GM23248 (cell line): Measurements from ENCODE around the gene BICC1. TPM values are rescaled to one million over a fixed set of nuclear protein-coding genes. Genes with fewer than 3 reads are reported as not detected.

Experiments
- DNase-seq: peaks from one replicate; pipeline ENCODE4 v3.0.0-alpha.2; 2015
- H2AFZ ChIP-seq: fragments of 200-600 bp; sonication (generic); 2 replicates; pipeline ENCODE4 v1.6.1; 2016; ENCODE audit warnings: antibody characterized with exemption
- H3F3A ChIP-seq: fragments of 200-600 bp; sonication (generic); 2 replicates; pipeline ENCODE4 v1.6.1; 2016; ENCODE audit warnings: mild to moderate bottlenecking, antibody characterized with exemption, mixed run types; ENCODE audit not compliant: insufficient read depth
- H3K27ac ChIP-seq: fragments of 200-600 bp; sonication (generic); 2 replicates; pipeline ENCODE4 v1.5.1; 2016; ENCODE audit warnings: mild to moderate bottlenecking
- H3K27me3 ChIP-seq: fragments of 200-600 bp; sonication (generic); replicated peaks from 2 replicates; pipeline ENCODE4 v1.6.1; 2016; ENCODE audit warnings: mild to moderate bottlenecking; ENCODE audit not compliant: insufficient read depth
- H3K36me3 ChIP-seq: fragments of 200-600 bp; sonication (generic); 2 replicates; pipeline ENCODE4 v1.6.1; 2016; ENCODE audit warnings: low read depth, mild to moderate bottlenecking
- H3K4me1 ChIP-seq: fragments of 200-600 bp; sonication (generic); 2 replicates; pipeline ENCODE4 v1.6.1; 2016; ENCODE audit warnings: mild to moderate bottlenecking; ENCODE audit not compliant: insufficient read depth
- H3K4me2 ChIP-seq: fragments of 200-600 bp; sonication (generic); one replicate; pipeline ENCODE4 v1.6.1; 2016; ENCODE audit warnings: mild to moderate bottlenecking; ENCODE audit not compliant: unreplicated experiment
- H3K4me3 ChIP-seq: fragments of 200-600 bp; sonication (generic); 2 replicates; pipeline ENCODE4 v1.5.1; 2016; ENCODE audit warnings: mild to moderate bottlenecking
- H3K79me2 ChIP-seq: fragments of 200-600 bp; sonication (generic); 2 replicates; pipeline ENCODE4 v1.6.1; 2016; ENCODE audit warnings: mild to moderate bottlenecking; ENCODE audit not compliant: insufficient read depth
- H3K9ac ChIP-seq: fragments of 200-600 bp; sonication (generic); 2 replicates; pipeline ENCODE4 v1.6.1; 2016; ENCODE audit warnings: mild to moderate bottlenecking
- H3K9me2 ChIP-seq: fragments of 200-600 bp; sonication (generic); 2 replicates; pipeline ENCODE4 v1.6.1; 2016; ENCODE audit warnings: mixed run types, mild to moderate bottlenecking, moderate library complexity; ENCODE audit not compliant: insufficient read depth
- H3K9me3 ChIP-seq: fragments of 200-600 bp; sonication (generic); one replicate; pipeline ENCODE4 v1.6.1; 2017; ENCODE audit warnings: low read depth
- H4K20me1 ChIP-seq: fragments of 200-600 bp; sonication (generic); 2 replicates; pipeline ENCODE4 v1.6.0; 2016; ENCODE audit not compliant: insufficient read depth
- EZH2 ChIP-seq: fragments of 200-600 bp; sonication (generic); IDR thresholded peaks from 2 replicates; pipeline ENCODE4 v1.6.1; 2018; ENCODE audit warnings: antibody characterized with exemption, mild to moderate bottlenecking; ENCODE audit not compliant: insufficient read depth, poor library complexity, severe bottlenecking
- EZH2phosphoT487 ChIP-seq: fragments of 200-600 bp; sonication (generic); IDR thresholded peaks from 2 replicates; pipeline ENCODE4 v1.6.1; 2018; ENCODE audit warnings: antibody characterized with exemption, moderate library complexity, mild to moderate bottlenecking, low read depth; ENCODE audit not compliant: insufficient read depth
- WGBS, 2 experiments: methylation state at CpG; one replicate each; pipeline ENCODE4 v1.1.6; 2015 to 2017; ENCODE audit warnings: low lambda C conversion rate in 2 of 2, low coverage in 1 of 2; ENCODE audit errors: missing lambda C conversion rate in 2 of 2; 5-methylcytosine and 5-hydroxymethylcytosine counted together
- in situ Hi-C: fragments of 300-500 bp; cut with MboI; formaldehyde crosslinking; loops from 2 replicates; pipeline ENCODE4 v1.15.0; 2020
- polyA plus RNA-seq: library from polyadenylated mRNA; unstranded; fragments of >200 nt; fragmentation: Nextera tagmentation; extraction: Ambion mirVana; gene quantifications from 2 replicates; pipeline ENCODE4 v1.2.1, GENCODE V29; 2016
- total RNA-seq: library from RNA; depleted of rRNA; stranded (reverse); fragments of >200 nt; shearing (Covaris generic); gene quantifications from 2 replicates; pipeline ENCODE4 v1.2.3, GENCODE V29; 2014

The BICC1 gene
- total and polyA plus RNA-seq, 2 experiments from 2014 or later: 80.5 to 97.0 TPM

DNA sequence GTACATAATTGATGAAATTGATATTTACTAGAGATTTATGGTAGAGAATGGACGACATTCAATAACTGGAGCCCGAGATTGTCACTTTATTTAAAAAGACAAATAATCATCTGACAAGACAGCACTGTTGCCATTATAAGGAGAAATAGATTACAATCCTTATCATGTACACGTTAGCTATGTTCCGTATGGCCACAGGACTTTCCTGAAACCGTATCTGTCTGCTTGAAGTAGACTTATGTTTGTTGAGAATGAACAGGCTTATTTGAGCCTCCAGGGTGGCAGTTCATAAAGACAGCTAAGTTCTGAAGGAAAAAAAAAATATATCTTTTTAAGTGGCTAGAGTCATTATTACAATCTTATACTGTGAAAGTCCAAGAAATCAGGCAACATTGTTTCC lies 317.2 kb downstream of the BICC1 start:
- Histone ChIP-seq H3F3A (peaks cover 14% of the 10 kb centered on the region; the same call in 1 of the 2 replicates), H3K9ac (no peak overlapping the region), H3K4me2 (no peak overlapping the region), H3K9me3 (no peaks in the 10 kb centered on the region), H3K79me2 (no peaks in the 10 kb centered on the region), H3K27me3 (no peaks in the 10 kb centered on the region), H4K20me1 (no peaks in the 10 kb centered on the region), H3K27ac (no peak overlapping the region), H3K4me3 (no peak overlapping the region), H3K9me2 (no peaks in the 10 kb centered on the region), H3K4me1 (peaks cover 24% of the 10 kb centered on the region), H2AFZ (no peak overlapping the region), H3K36me3 (peaks cover 26% of the 10 kb centered on the region)
- WGBS, 2 experiments: 97 to 99% methylated on average over 5 of the region's 5 CpGs
- no peak for TF ChIP-seq EZH2phosphoT487
- TF ChIP-seq EZH2: no peak
- DNase-seq: no peak
- in situ Hi-C loops: no loop called here

DNA sequence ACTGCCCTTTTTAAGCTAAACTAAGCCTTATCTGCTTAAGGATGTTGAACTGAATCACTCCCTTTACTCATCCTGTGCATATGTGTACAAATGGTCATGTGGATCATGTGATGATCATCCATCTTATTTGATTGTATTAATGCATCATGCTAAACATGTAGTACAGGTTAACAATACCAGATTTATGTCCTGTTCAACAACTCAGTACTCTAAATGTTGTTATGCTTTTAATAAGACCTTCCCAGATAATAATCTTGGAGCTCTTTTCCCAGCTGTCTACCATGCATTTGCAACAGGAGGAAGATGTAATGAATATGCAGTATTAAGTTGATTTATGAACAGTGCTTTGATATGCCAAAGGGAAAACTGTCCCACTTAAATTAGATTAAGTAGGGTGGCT lies 318.0 kb downstream of the BICC1 start:
- no peaks in the 10 kb centered on the region for H3K9me3 ChIP-seq
- no peak for DNase-seq
- no peaks in the 10 kb centered on the region for H3K79me2 ChIP-seq
- no peaks in the 10 kb centered on the region for H3K9me2 ChIP-seq
- no peak overlapping the region for H3K27ac ChIP-seq
- no peaks in the 10 kb centered on the region for H3K27me3 ChIP-seq
- H3K4me3 ChIP-seq: no peak overlapping the region
- H3K9ac ChIP-seq: no peak overlapping the region
- in situ Hi-C loops: no loop called here
- peaks cover 23% of the 10 kb centered on the region; the same call in 1 of the 2 replicates for H3F3A ChIP-seq
- no peak overlapping the region for H3K4me2 ChIP-seq
- H4K20me1 ChIP-seq: no peaks in the 10 kb centered on the region
- peaks cover 24% of the 10 kb centered on the region for H3K4me1 ChIP-seq
- no peak for TF ChIP-seq EZH2phosphoT487
- TF ChIP-seq EZH2: no peak
- no peak overlapping the region for H2AFZ ChIP-seq
- peaks cover 20% of the 10 kb centered on the region for H3K36me3 ChIP-seq

DNA sequence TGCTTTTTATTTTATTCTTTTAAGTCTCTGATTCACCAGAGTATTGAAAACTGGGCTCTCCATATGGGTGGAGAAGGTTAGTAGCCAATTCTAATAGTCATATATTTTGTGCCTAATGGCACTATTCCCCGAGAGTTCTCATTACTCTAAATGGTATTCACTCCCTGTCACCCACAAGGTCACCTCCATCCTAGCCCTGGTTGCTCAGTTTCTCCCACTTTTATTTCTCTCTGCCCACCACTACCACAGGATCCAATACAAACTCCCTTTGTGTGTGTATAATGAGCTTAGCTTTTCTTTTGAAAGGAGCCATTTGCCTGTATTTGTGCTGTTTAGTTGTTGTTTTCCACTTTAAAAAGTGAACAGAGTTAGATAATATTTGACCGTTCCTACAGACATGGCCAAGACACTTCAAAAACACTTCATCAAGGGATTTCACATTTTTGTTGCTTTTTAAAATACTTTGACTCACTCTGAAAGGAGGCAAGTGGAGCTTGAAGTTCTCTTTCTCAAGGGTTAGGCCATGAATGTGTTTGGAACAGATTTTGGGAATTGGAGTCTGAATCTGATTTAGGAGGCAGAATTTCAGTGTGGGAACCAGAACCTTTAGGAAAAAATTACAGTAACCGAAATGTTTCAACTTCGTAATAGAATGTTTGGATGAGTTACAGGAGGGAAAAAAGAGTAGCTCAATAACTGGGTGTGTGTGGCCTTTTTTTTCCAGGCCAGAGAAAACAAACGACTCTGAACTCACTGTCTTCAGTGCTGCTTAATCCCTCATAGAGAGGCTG lies 321.3 kb downstream of the BICC1 start:
- 25 to 29% methylated on average over 5 of the region's 5 CpGs for WGBS, 2 experiments

DNA sequence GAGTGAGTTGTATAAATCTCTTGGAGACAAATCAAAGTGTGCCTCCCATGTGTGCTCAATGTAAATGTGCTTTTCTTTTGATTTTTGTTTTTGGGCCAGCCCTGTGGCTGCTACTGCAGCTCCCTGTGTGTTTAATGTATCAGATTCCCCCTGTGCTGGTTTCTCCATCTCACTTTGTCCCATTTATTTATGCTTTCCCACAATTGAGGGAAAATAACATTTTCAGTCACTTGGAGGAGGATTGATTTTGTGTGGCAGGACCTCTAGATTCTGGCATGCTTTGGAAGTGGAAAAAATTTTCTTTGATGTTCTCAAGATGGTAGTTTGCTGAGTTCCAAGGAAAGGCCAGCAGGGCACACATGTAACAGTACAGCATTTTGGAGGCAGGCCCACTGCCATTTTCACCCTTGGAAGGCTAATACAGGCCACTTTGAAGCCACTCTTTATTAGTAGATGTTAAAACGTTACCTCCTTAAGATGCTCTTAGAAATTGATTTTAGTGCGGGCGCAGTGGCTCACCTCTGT lies 323.6 kb downstream of the BICC1 start:
- H3K4me1 ChIP-seq: peaks cover 16% of the 10 kb centered on the region
- no peaks in the 10 kb centered on the region for H3K36me3 ChIP-seq
- peaks cover 20% of the 10 kb centered on the region; the same call in 1 of the 2 replicates for H3F3A ChIP-seq
- no peaks in the 10 kb centered on the region for H3K9me2 ChIP-seq
- in situ Hi-C loops: no loop called here
- TF ChIP-seq EZH2phosphoT487: no peak
- TF ChIP-seq EZH2: no peak
- no peaks in the 10 kb centered on the region for H3K9me3 ChIP-seq
- no peak overlapping the region for H2AFZ ChIP-seq
- H3K79me2 ChIP-seq: no peaks in the 10 kb centered on the region
- H3K4me2 ChIP-seq: no peak overlapping the region
- no peak overlapping the region for H3K4me3 ChIP-seq
- WGBS, 2 experiments: 70 to 72% methylated on average over 3 of the region's 3 CpGs
- no peak for DNase-seq
- H3K9ac ChIP-seq: no peak overlapping the region
- H4K20me1 ChIP-seq: no peaks in the 10 kb centered on the region
- H3K27ac ChIP-seq: no peak overlapping the region
- no peaks in the 10 kb centered on the region for H3K27me3 ChIP-seq

More for the DNA sequence above, 321.3 kb downstream of the BICC1 start:
- Histone ChIP-seq H3K27me3 (no peaks in the 10 kb centered on the region), H3K4me2 (no peak overlapping the region), H3F3A (peaks cover 20% of the 10 kb centered on the region; the same call in 1 of the 2 replicates), H3K9me2 (no peaks in the 10 kb centered on the region), H3K79me2 (no peaks in the 10 kb centered on the region), H2AFZ (peak overlapping the region; percentile 22; the same call in 1 of the 2 replicates), H3K4me1 (peaks cover 16% of the 10 kb centered on the region), H3K27ac (peak overlapping the region; percentile 38), H3K4me3 (no peak overlapping the region), H3K36me3 (peaks cover 11% of the 10 kb centered on the region), H3K9ac (0 out of 2 replicates have a peak overlapping the region, but pooled peaks have one; percentile 5), H4K20me1 (no peaks in the 10 kb centered on the region), H3K9me3 (no peaks in the 10 kb centered on the region)
- in situ Hi-C loops: no loop called here
- TF ChIP-seq EZH2 (no peak), EZH2phosphoT487 (no peak)
- peak; percentile 35 for DNase-seq
